ENCODE data around the gene RPAP3. TPM values are rescaled to one million over a fixed set of nuclear protein-coding genes. Genes with fewer than 3 reads are reported as not detected.

Gene RPAP3
- total and polyA plus RNA-seq, 2 of the 4 experiments (the other 2 are of a cell fraction): 10.6 to 13.4 TPM

DNA sequence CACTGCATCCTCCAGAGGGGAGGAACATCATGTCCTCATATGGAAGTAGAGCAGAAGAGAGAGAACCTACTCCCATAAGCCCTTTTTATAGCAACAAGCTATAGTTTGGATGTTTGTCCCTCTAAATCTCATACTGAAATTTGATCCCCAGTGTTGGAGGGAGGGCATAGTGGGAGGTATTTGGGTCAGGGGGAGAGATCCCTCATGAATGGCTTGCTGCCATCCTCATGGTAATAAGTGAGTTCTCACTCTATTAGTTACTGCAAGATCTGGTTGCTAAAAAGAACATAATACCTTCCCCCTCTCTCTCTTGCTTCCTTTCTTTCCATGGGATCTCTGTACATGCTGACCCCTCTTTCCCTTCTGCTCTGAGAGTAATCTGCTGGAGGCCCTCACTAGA lies 93.9 kb downstream of the RPAP3 start:
- intact Hi-C loops (cut with micrococcal nuclease): no loop called here
- Histone ChIP-seq H3K9me3 (ENCODE audit: control insufficient read depth, insufficient read depth, low read length) (peaks cover 8% of the 10 kb centered on the region), H4K8ac (ENCODE audit: low read depth in 2 of 2, low read length in 2 of 2) (no peak overlapping the region), H3K27me3 (ENCODE audit: control insufficient read depth, insufficient read depth, low read length) (no peaks in the 10 kb centered on the region), H3K4me3 (ENCODE audit: insufficient read depth, low read depth, low read length) (no peak overlapping the region), H4K20me1 (ENCODE audit: insufficient read depth, low read length) (no peaks in the 10 kb centered on the region), H3K79me1 (ENCODE audit: low read depth in 1 of 2, low read length in 2 of 2) (no peaks in the 10 kb centered on the region), H4K91ac (ENCODE audit: insufficient read depth, low read depth, low read length) (no peak overlapping the region), H3K4me2 (ENCODE audit: low read depth, low read length) (no peak overlapping the region), H3K4me1 (ENCODE audit: control insufficient read depth, insufficient read depth, low read length) (no peaks in the 10 kb centered on the region), H3K9me1 (ENCODE audit: insufficient read depth, low read length) (no peaks in the 10 kb centered on the region), H3K36me3 (ENCODE audit: control insufficient read depth, insufficient read depth, low read length) (no peaks in the 10 kb centered on the region), H3K56ac (ENCODE audit: extremely low read depth, insufficient read depth, low read length) (no peak overlapping the region), H2AK9ac (replicated peaks; ENCODE audit: low read depth, low read length, poor library complexity) (no peak overlapping the region), H2AK5ac (ENCODE audit: low read depth, low read length) (no peak overlapping the region), H3K9ac (ENCODE audit: low read depth, low read length) (no peak overlapping the region), H4K5ac (ENCODE audit: low read depth, low read length) (no peak overlapping the region), H3K4ac (ENCODE audit: low read depth, low read length) (no peak overlapping the region), H2BK5ac (ENCODE audit: low read depth, low read length, poor library complexity, severe bottlenecking) (no peak overlapping the region), H3K18ac (ENCODE audit: low read depth, low read length) (no peak overlapping the region), H2AFZ (replicated peaks; ENCODE audit: low read length, poor library complexity) (no peak overlapping the region), H2BK120ac (ENCODE audit: low read depth, low read length) (no peak overlapping the region), H2BK15ac (ENCODE audit: low read depth, low read length) (no peak overlapping the region), H3K27ac (ENCODE audit: insufficient read depth, low read length) (no peak overlapping the region), H3K14ac (replicated peaks; ENCODE audit: low read depth, low read length) (no peak overlapping the region), H2BK20ac (ENCODE audit: low read depth, low read length) (no peak overlapping the region), H3K23ac (ENCODE audit: low read depth, low read length) (no peak overlapping the region)
- ChIA-PET CTCF (no interaction called here), POLR2A (ENCODE audit: unreplicated experiment) (no interaction called here)
- no TSS peak for BruUV-seq (replicated peaks)
- in situ Hi-C loops (cut with MboI; ENCODE audit: low sequenced_read_pairs): no loop called here
- dilution Hi-C loops (cut with HindIII; ENCODE audit: low sequenced_read_pairs, unreplicated experiment): no loop called here
- no peak for DNase-seq
- ATAC-seq (ENCODE audit: low read depth): no peak
- TF ChIP-seq FOS (IDR thresholded peaks at IDR 0.05; ENCODE audit: low read depth, low read length): no peak
- no peak for TF ChIP-seq RFX5 (IDR thresholded peaks at IDR 0.05; ENCODE audit: low read depth, low read length)
- TF ChIP-seq RCOR1 (IDR thresholded peaks at IDR 0.05; ENCODE audit: insufficient replicate concordance, low read length): no peak
- TF ChIP-seq, protein P1, sequence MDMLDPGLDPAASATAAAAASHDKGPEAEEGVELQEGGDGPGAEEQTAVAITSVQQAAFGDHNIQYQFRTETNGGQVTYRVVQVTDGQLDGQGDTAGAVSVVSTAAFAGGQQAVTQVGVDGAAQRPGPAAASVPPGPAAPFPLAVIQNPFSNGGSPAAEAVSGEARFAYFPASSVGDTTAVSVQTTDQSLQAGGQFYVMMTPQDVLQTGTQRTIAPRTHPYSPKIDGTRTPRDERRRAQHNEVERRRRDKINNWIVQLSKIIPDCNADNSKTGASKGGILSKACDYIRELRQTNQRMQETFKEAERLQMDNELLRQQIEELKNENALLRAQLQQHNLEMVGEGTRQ (IDR thresholded peaks at IDR 0.05; ENCODE audit: low read depth, low read length): no peak
- TF ChIP-seq MXI1 (IDR thresholded peaks at IDR 0.05; ENCODE audit: borderline replicate concordance, low read depth, low read length): no peak
- TF ChIP-seq CEBPB (IDR thresholded peaks at IDR 0.05; ENCODE audit: low read depth, low read length): no peak
- TF ChIP-seq RAD21 (IDR thresholded peaks at IDR 0.05; ENCODE audit: low read length): no peak
- no peak for TF ChIP-seq SMC3 (IDR thresholded peaks at IDR 0.05; ENCODE audit: low read depth, low read length)

Other genes starting within 250 kb of the RPAP3 start
- gene ENDOU, start 19.5 kb upstream of the RPAP3 start, total RNA-seq (2012; rRNA removed): under 0.01 TPM in 2 replicates
- 0.07 and 0.09 TPM in 2 replicates for gene ENDOU, start 19.5 kb upstream of the RPAP3 start, polyA plus RNA-seq (2012; rRNA removed)
- 0.83 and 1.3 TPM in 2 replicates for gene RAPGEF3, start 52.9 kb upstream of the RPAP3 start, total RNA-seq (2012; rRNA removed)
- gene RAPGEF3, start 52.9 kb upstream of the RPAP3 start, polyA plus RNA-seq (2012; rRNA removed): 2.0 and 2.9 TPM in 2 replicates
- gene SLC48A1, start 67.2 kb upstream of the RPAP3 start, total RNA-seq (2012; rRNA removed): 4.4 and 4.8 TPM in 2 replicates
- gene SLC48A1, start 67.2 kb upstream of the RPAP3 start, polyA plus RNA-seq (2012; rRNA removed): 5.9 and 6.0 TPM in 2 replicates
- gene HDAC7, start 113.9 kb upstream of the RPAP3 start, total RNA-seq (2012; rRNA removed): 10.4 and 10.6 TPM in 2 replicates
- gene HDAC7, start 113.9 kb upstream of the RPAP3 start, polyA plus RNA-seq (2012; rRNA removed): 64.7 and 65.1 TPM in 2 replicates
- 3.9 and 5.4 TPM in 2 replicates for gene VDR, start 199.0 kb upstream of the RPAP3 start, total RNA-seq (2012; rRNA removed)
- gene VDR, start 199.0 kb upstream of the RPAP3 start, polyA plus RNA-seq (2012; rRNA removed): 8.5 and 10.8 TPM in 2 replicates